HG03354 (cell line): ENCODE results near the gene ALG1L2.
"Not testable (repeated sequence)": the region's sequence is repeated elsewhere in the genome, so short reads cannot be mapped to it uniquely, and the experiment has no call there.

Source experiments
- ATAC-seq: cut with Tn5 transposase; IDR thresholded peaks from one replicate; pipeline ENCODE4 v1.9.1; 2021; ENCODE audit warnings: mild to moderate bottlenecking; ENCODE audit not compliant: unreplicated experiment, poor library complexity, severe bottlenecking

The ALG1L2 gene

GRCh38 chr3:130091958-130092357, 10.3 kb downstream of the ALG1L2 start:
- no peak for ATAC-seq

- ATAC-seq = no peak
Observed at GRCh38 chr3:130093741-130094391, 12.2 kb downstream of the ALG1L2 start.

- not testable (repeated sequence) for ATAC-seq
Observed at GRCh38 chr3:130094491-130094941, 12.9 kb downstream of the ALG1L2 start.

- not testable (repeated sequence) for ATAC-seq
Observed at GRCh38 chr3:130095858-130096257, 14.2 kb downstream of the ALG1L2 start.

- ATAC-seq = not testable (repeated sequence)
Observed at GRCh38 chr3:130097096-130097495, 15.5 kb downstream of the ALG1L2 start.

GRCh38 chr3:130097690-130098638, 16.3 kb downstream of the ALG1L2 start:
- ATAC-seq = not testable (repeated sequence)

GRCh38 chr3:130098639-130099385, 17.2 kb downstream of the ALG1L2 start:
- ATAC-seq = not testable (repeated sequence)

GRCh38 chr3:130102545-130102944, 20.9 kb downstream of the ALG1L2 start:
- ATAC-seq = not testable (repeated sequence)

- not testable (repeated sequence) for ATAC-seq
Observed at GRCh38 chr3:130104191-130104590, 22.6 kb downstream of the ALG1L2 start.

- not testable (repeated sequence) for ATAC-seq
Observed at GRCh38 chr3:130107333-130107995, 25.8 kb downstream of the ALG1L2 start.

GRCh38 chr3:130108836-130109585, 27.4 kb downstream of the ALG1L2 start:
- ATAC-seq = not testable (repeated sequence)

GRCh38 chr3:130110386-130111169, 28.9 kb downstream of the ALG1L2 start:
- ATAC-seq = not testable (repeated sequence)

- ATAC-seq = peak; percentile 100
Observed at GRCh38 chr3:130111185-130111864, 29.7 kb downstream of the ALG1L2 start.

- peak; percentile 70 for ATAC-seq
Observed at GRCh38 chr3:130111865-130112747, 30.5 kb downstream of the ALG1L2 start.

GRCh38 chr3:130112748-130113073, 31.1 kb downstream of the ALG1L2 start:
- not testable (repeated sequence) for ATAC-seq

- not testable (repeated sequence) for ATAC-seq
Observed at GRCh38 chr3:130115400-130115799, 33.8 kb downstream of the ALG1L2 start.

GRCh38 chr3:130117933-130118332, 36.3 kb downstream of the ALG1L2 start:
- no peak for ATAC-seq
